Non-pigmented ciliary epithelial cell (primary cell): ENCODE measurements around the gene AOC3.
"Not testable (repeated sequence)": the region's sequence is repeated elsewhere in the genome, so short reads cannot be mapped to it uniquely, and the experiment has no call there.

ENCODE experiments used
- DNase-seq: peaks from one replicate; pipeline ENCODE4 v3.0.0-alpha.2; 2010; ENCODE audit warnings: low read depth

AOC3 gene

GRCh38 chr17:42844271-42844670, 6.7 kb upstream of the AOC3 start, which contains the start of gene AOC2:
AOC2 (plus strand) TSS chr17:42844580; CDS start chr17:42844627, 47 bp downstream.
- no peak for DNase-seq

- no peak for DNase-seq
Measured at GRCh38 chr17:42844761-42845555, 6.0 kb upstream of the AOC3 start.

DNA sequence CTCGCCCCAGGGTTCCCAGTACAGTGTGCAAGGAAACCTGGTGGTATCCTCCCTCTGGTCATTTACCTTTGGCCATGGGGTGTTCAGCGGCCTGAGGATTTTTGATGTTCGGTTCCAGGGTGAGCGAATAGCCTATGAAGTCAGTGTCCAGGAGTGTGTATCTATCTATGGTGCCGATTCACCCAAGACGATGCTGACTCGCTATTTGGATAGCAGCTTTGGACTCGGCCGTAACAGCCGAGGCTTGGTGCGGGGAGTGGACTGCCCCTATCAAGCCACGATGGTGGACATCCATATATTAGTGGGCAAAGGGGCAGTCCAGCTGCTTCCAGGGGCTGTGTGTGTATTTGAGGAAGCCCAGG, 5.5 kb upstream of the AOC3 start:
- DNase-seq, result no peak

DNA sequence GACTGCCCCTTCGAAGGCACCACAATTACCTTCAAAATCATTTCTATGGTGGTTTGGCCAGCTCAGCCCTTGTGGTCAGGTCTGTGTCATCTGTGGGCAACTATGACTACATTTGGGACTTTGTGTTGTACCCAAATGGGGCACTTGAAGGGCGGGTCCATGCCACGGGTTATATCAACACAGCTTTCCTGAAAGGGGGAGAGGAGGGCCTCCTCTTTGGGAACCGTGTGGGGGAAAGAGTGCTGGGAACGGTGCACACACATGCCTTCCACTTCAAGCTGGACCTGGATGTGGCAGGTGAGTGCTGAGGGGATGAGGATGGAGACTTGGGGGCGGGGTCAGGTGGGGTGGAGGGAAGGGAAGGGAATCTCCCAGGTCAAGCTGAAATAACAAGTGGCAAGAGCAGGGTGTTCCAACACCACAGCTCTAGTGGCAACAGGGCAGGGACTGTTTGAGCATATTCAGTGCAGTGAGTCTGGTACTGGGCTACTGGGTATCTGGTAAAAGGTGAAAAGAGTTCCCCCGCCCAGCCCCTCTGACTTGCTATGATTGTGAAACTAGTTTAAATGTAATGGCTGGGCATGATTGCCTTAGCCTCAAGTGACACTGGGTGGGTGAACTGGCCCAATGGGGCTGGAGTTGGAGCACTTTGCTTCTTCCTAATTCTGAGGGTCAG, 4.9 kb upstream of the AOC3 start:
- DNase-seq, result no peak

- no peak for DNase-seq
Measured at GRCh38 chr17:42846594-42847280, 4.3 kb upstream of the AOC3 start.

DNA sequence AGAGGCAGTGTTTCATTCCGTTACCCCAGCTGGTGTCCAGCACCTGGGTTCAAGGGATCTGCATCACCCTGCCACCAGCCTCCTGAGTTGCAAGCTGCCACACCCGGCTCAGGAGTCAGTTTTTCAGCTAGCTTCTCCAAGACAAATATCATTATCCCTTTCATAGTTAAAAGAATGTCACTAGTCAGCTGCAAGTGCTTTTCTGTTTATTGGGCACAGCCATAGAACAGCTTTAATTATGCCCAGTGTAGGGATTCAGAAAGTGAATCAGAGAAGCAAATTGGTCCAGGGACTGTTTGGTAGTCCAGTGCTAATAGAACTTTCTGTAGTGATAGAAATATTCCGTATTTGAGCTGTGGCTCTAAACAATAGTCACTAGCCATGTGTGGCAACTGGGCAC, 2.9 kb upstream of the AOC3 start:
- DNase-seq, result no peak

- no peak for DNase-seq
Measured at GRCh38 chr17:42849031-42849430, 2.0 kb upstream of the AOC3 start.

GRCh38 chr17:42849451-42850181, 1.4 kb upstream of the AOC3 start:
- no peak for DNase-seq

DNA sequence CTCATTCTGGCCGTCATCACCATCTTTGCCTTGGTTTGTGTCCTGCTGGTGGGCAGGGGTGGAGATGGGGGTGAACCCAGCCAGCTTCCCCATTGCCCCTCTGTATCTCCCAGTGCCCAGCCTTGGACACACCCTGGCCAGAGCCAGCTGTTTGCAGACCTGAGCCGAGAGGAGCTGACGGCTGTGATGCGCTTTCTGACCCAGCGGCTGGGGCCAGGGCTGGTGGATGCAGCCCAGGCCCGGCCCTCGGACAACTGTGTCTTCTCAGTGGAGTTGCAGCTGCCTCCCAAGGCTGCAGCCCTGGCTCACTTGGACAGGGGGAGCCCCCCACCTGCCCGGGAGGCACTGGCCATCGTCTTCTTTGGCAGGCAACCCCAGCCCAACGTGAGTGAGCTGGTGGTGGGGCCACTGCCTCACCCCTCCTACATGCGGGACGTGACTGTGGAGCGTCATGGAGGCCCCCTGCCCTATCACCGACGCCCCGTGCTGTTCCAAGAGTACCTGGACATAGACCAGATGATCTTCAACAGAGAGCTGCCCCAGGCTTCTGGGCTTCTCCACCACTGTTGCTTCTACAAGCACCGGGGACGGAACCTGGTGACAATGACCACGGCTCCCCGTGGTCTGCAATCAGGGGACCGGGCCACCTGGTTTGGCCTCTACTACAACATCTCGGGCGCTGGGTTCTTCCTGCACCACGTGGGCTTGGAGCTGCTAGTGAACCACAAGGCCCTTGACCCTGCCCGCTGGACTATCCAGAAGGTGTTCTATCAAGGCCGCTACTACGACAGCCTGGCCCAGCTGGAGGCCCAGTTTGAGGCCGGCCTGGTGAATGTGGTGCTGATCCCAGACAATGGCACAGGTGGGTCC, 607 bp downstream of the AOC3 start:
- not testable (repeated sequence) for DNase-seq

- no peak for DNase-seq
Measured at GRCh38 chr17:42852351-42852750, 1.4 kb downstream of the AOC3 start.

GRCh38 chr17:42853004-42853403, 2.0 kb downstream of the AOC3 start:
- no peak for DNase-seq

DNA sequence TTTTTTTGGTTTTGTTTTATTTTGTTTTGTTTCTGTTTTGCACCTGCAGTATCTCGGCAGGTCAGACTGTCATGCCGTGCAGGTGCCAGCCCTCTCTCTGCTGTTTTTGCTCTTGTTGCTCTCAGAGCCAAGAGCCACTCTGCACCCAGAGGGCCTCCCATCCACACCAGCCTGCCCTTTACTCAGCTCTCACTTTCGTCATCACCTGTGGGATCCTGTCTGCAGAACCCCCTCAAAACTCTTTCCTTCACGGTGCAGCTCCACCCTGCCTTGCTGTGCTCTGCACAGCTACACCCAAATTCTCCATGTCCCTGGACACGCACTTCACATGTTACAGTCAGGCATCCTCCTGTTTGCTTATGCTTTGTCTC, 2.6 kb downstream of the AOC3 start:
- no peak for DNase-seq

DNA sequence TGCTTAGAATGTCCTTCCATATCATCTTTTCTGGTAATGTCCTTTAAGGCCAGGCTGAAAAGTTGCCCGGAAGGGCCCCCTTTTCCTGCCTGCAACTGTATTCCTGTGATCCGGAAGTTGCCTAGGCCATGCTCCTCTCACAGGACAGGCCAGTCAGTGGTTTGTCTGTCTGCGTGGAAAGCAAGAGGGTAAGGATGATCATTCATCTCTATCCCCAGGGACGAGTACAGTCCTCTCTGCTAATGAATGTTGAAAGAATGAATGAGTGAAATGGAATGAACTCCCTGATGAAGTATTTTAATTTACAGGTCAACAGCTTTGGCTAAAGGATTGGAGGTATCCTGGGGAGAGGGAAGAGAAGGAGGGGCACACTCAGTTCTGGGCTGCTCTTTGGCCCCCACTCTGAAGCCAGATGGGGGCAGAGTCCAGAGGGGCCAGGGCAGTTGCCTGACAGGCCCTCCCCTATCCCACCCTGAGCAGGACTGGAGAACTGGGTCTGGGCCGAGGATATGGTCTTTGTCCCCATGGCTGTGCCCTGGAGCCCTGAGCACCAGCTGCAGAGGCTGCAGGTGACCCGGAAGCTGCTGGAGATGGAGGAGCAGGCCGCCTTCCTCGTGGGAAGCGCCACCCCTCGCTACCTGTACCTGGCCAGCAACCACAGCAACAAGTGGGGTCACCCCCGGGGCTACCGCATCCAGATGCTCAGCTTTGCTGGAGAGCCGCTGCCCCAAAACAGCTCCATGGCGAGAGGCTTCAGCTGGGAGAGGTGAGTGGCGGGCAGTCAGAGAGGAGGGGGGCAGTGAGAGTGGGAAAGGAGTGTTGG, 3.2 kb downstream of the AOC3 start:
- no peak for DNase-seq

DNA sequence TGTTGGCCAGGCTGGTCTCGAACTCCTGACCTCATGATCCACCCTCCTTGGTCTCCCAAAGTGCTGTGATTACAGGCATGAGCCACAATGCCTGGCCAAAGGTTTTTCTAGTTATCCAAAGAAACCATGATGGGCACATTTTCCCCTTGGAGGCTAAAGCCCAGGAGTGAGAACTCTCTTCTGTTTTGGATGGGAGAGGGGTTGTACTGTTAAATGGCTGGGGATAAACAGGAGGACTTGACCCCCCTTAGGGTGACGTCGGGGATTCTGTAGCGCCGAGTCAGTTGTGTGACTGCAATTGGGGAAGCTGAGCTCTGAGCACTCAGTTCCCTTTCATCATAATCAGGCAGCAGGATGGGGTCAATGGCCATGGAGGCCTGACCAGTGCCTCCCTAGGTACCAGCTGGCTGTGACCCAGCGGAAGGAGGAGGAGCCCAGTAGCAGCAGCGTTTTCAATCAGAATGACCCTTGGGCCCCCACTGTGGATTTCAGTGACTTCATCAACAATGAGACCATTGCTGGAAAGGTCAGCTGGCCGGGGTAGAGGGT, 4.1 kb downstream of the AOC3 start:
- no peak for DNase-seq

DNA sequence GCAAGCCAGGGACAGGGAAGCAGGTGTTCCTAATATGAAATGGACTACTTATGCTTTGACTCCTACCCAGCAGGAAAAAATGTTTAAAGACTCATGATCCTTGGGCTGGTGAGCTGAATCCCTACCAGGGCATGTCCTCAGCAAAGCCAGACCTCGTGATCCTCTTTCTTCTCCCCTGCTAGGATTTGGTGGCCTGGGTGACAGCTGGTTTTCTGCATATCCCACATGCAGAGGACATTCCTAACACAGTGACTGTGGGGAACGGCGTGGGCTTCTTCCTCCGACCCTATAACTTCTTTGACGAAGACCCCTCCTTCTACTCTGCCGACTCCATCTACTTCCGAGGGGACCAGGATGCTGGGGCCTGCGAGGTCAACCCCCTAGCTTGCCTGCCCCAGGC, 5.1 kb downstream of the AOC3 start:
- not testable (repeated sequence) for DNase-seq

GRCh38 chr17:42856516-42856915, 5.5 kb downstream of the AOC3 start:
- not testable (repeated sequence) for DNase-seq

GRCh38 chr17:42857389-42857788, 6.4 kb downstream of the AOC3 start:
- DNase-seq, result no peak

DNA sequence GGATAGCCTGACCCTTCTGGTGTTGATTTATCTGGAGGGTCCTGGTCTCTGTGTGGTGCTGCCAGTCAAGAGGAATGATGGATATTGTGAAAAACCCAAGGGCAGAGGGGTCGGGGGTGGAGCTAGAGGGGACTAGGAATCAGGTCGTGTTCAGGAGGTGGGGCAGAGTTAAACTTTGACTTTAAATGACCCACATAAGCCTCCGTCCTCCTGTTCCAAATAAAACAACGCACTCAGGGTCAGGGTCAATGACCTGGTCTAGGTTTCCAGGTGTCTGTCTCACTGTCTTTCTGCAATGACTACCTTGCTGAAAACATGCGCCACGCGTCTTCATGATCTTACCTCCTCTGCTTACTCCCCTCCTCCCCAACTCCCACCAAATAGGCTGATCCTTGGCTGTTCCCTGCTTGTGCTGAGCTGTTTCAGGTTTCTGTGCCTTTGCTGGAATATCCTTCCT, 14.7 kb downstream of the AOC3 start:
- no peak for DNase-seq

- no peak for DNase-seq
Measured at GRCh38 chr17:42866216-42866615, 15.2 kb downstream of the AOC3 start.
